Smooth muscle cell (in vitro differentiated cells): ENCODE measurements around the gene PLD1. TPM values are rescaled to one million over a fixed set of nuclear protein-coding genes. Genes with fewer than 3 reads are reported as not detected.

Source experiments
- DNase-seq: peaks from one replicate; lab custom pipeline; 2025; ENCODE audit not compliant: unreplicated experiment; lab: John Stamatoyannopoulos, UW
- H2AFZ ChIP-seq: fragments of 200-600 bp; sonication (generic); 2 replicates; pipeline ENCODE4 v1.6.0; 2016; ENCODE audit warnings: antibody characterized with exemption, low read depth, mild to moderate bottlenecking
- H3F3A ChIP-seq: fragments of 200-600 bp; sonication (generic); 2 replicates; pipeline ENCODE4 v1.6.0; 2017; ENCODE audit warnings: antibody characterized with exemption, low read depth
- H3K27ac ChIP-seq: fragments of 200-600 bp; sonication (generic); 2 replicates; pipeline ENCODE4 v1.5.1; 2016; ENCODE audit warnings: low read depth, mild to moderate bottlenecking
- H3K27me3 ChIP-seq: fragments of 200-600 bp; sonication (generic); 2 replicates; pipeline ENCODE4 v1.6.1; 2016; ENCODE audit warnings: low read depth, mild to moderate bottlenecking
- H3K36me3 ChIP-seq: fragments of 200-600 bp; sonication (generic); 2 replicates; pipeline ENCODE4 v1.5.1; 2016; ENCODE audit warnings: low read depth
- H3K4me1 ChIP-seq: fragments of 200-600 bp; sonication (generic); 2 replicates; pipeline ENCODE4 v1.5.1; 2016; ENCODE audit warnings: low read depth
- H3K4me2 ChIP-seq: fragments of 200-600 bp; sonication (generic); 2 replicates; pipeline ENCODE4 v1.6.0; 2016; ENCODE audit warnings: mild to moderate bottlenecking
- H3K4me3 ChIP-seq: fragments of 200-600 bp; sonication (generic); 2 replicates; pipeline ENCODE4 v1.5.1; 2016; ENCODE audit warnings: mild to moderate bottlenecking
- H3K79me2 ChIP-seq: fragments of 200-600 bp; sonication (generic); 2 replicates; pipeline ENCODE4 v1.6.0; 2016; ENCODE audit warnings: low read depth, mild to moderate bottlenecking
- H3K9ac ChIP-seq: fragments of 200-600 bp; sonication (generic); 2 replicates; pipeline ENCODE4 v1.6.0; 2016; ENCODE audit warnings: low read depth
- H3K9me3 ChIP-seq: fragments of 200-600 bp; sonication (generic); replicated peaks from 2 replicates; pipeline ENCODE4 v1.5.1; 2016; ENCODE audit warnings: low read depth
- H4K20me1 ChIP-seq: fragments of 200-600 bp; sonication (generic); 2 replicates; pipeline ENCODE4 v1.6.0; 2016; ENCODE audit warnings: low read depth
- CTCF ChIP-seq: fragments of 200-600 bp; sonication (generic); IDR thresholded peaks from 2 replicates; pipeline ENCODE4 v1.5.1; 2017; ENCODE audit warnings: borderline replicate concordance, mild to moderate bottlenecking, antibody characterized with exemption; ENCODE audit not compliant: insufficient read depth, poor library complexity, severe bottlenecking
- WGBS: methylation state at CpG from one replicate; pipeline ENCODE4 v1.1.7; 2016; ENCODE audit warnings: low lambda C conversion rate; 5-methylcytosine and 5-hydroxymethylcytosine counted together
- polyA plus RNA-seq: library from polyadenylated mRNA; unstranded; fragments of >200 nt; fragmentation: Nextera tagmentation; extraction: Ambion mirVana; gene quantifications from 2 replicates; pipeline ENCODE4 v1.2.1, GENCODE V29; 2016
- total RNA-seq: library from RNA; depleted of rRNA; stranded (reverse); fragments of >200 nt; gene quantifications from 2 replicates; pipeline ENCODE4 v1.2.3, GENCODE V29; 2014

Gene PLD1
- total and polyA plus RNA-seq, 2 experiments from 2014 or later: 15.2 to 36.1 TPM

GRCh38 chr3:171712171-171712938, 97.9 kb downstream of the PLD1 start:
- H3K27me3 ChIP-seq: no peaks in the 10 kb centered on the region
- no peak for TF ChIP-seq CTCF
- peak overlapping the region; percentile 24 for H3K27ac ChIP-seq
- H3K4me3 ChIP-seq: no peak overlapping the region
- no peak overlapping the region for H2AFZ ChIP-seq
- H3K79me2 ChIP-seq: no peaks in the 10 kb centered on the region
- peaks cover 11% of the 10 kb centered on the region for H3K36me3 ChIP-seq
- 61% methylated on average over 8 of the region's 8 CpGs for WGBS
- H3K4me2 ChIP-seq: no peak overlapping the region
- H3K4me1 ChIP-seq: no peaks in the 10 kb centered on the region
- no peak for DNase-seq
- H4K20me1 ChIP-seq: no peaks in the 10 kb centered on the region
- H3F3A ChIP-seq: no peaks in the 10 kb centered on the region
- H3K9me3 ChIP-seq: no peaks in the 10 kb centered on the region
- H3K9ac ChIP-seq: no peak overlapping the region

- Histone ChIP-seq H3K79me2 (no peaks in the 10 kb centered on the region), H3K9ac (no peak overlapping the region), H3K4me3 (no peak overlapping the region), H3F3A (no peaks in the 10 kb centered on the region), H3K4me2 (no peak overlapping the region), H3K4me1 (no peaks in the 10 kb centered on the region), H4K20me1 (no peaks in the 10 kb centered on the region), H3K9me3 (no peaks in the 10 kb centered on the region), H2AFZ (no peak overlapping the region), H3K27me3 (no peaks in the 10 kb centered on the region), H3K36me3 (peaks cover 11% of the 10 kb centered on the region), H3K27ac (peak overlapping the region; percentile 24)
- TF ChIP-seq CTCF: no peak
- no peak for DNase-seq
- WGBS: 81% methylated on average over 3 of the region's 3 CpGs
These were observed 98.7 kb downstream of the PLD1 start for GRCh38 chr3:171711461-171712170.

- no peaks in the 10 kb centered on the region for H3K4me1 ChIP-seq
- H3K9ac ChIP-seq: no peak overlapping the region
These were observed 99.9 kb downstream of the PLD1 start for GRCh38 chr3:171710359-171710758.

More at GRCh38 chr3:171710359-171710758, 99.9 kb downstream of the PLD1 start:
- no peaks in the 10 kb centered on the region for H3K9me3 ChIP-seq
- no peak overlapping the region for H3K4me2 ChIP-seq
- H4K20me1 ChIP-seq: no peaks in the 10 kb centered on the region
- no peak overlapping the region for H3K27ac ChIP-seq
- no peaks in the 10 kb centered on the region for H3F3A ChIP-seq
- 95% methylated on average over 17 of the region's 17 CpGs for WGBS
- TF ChIP-seq CTCF: no peak
- no peak for DNase-seq
- H3K79me2 ChIP-seq: no peaks in the 10 kb centered on the region
- H3K36me3 ChIP-seq: peaks cover 6% of the 10 kb centered on the region
- no peaks in the 10 kb centered on the region for H3K27me3 ChIP-seq
- no peak overlapping the region for H2AFZ ChIP-seq
- no peak overlapping the region for H3K4me3 ChIP-seq
